Dedifferentiated amniotic fluid mesenchymal stem cell (primary cell): ENCODE results near the gene DCAF8L2.
"Not testable (repeated sequence)": the region's sequence is repeated elsewhere in the genome, so short reads cannot be mapped to it uniquely, and the experiment has no call there.

Experiments
- DNase-seq: peaks from one replicate; pipeline ENCODE4 v3.0.0-alpha.2; 2016; ENCODE audit errors: extremely low spot score

Gene DCAF8L2

GRCh38 chrX:27679281-27679680 lies 89.1 kb downstream of the DCAF8L2 start:
- no peak for DNase-seq

GRCh38 chrX:27680726-27681125 lies 90.6 kb downstream of the DCAF8L2 start:
- DNase-seq = no peak

GRCh38 chrX:27683566-27684208 lies 93.5 kb downstream of the DCAF8L2 start:
- not testable (repeated sequence) for DNase-seq

GRCh38 chrX:27694667-27695066 lies 104.5 kb downstream of the DCAF8L2 start:
- DNase-seq = no peak

GRCh38 chrX:27706526-27706925 lies 116.4 kb downstream of the DCAF8L2 start:
- no peak for DNase-seq

GRCh38 chrX:27715610-27716009 lies 125.5 kb downstream of the DCAF8L2 start:
- DNase-seq = no peak

GRCh38 chrX:27728291-27728690 lies 138.1 kb downstream of the DCAF8L2 start:
- no peak for DNase-seq

GRCh38 chrX:27731962-27732361 lies 141.8 kb downstream of the DCAF8L2 start:
- DNase-seq = no peak

- DNase-seq = no peak
These were observed 145.8 kb downstream of the DCAF8L2 start for GRCh38 chrX:27735914-27736313.

- no peak for DNase-seq
These were observed 150.8 kb downstream of the DCAF8L2 start for GRCh38 chrX:27740933-27741332.

GRCh38 chrX:27743521-27743920 lies 153.4 kb downstream of the DCAF8L2 start:
- not testable (repeated sequence) for DNase-seq

GRCh38 chrX:27746516-27746915 lies 156.4 kb downstream of the DCAF8L2 start:
- DNase-seq = no peak

GRCh38 chrX:27750298-27750697 lies 160.2 kb downstream of the DCAF8L2 start:
- DNase-seq = not testable (repeated sequence)

- DNase-seq = no peak
These were observed 161.8 kb downstream of the DCAF8L2 start for GRCh38 chrX:27751976-27752375.

GRCh38 chrX:27765718-27766117 lies 175.6 kb downstream of the DCAF8L2 start:
- DNase-seq = no peak

- DNase-seq = no peak
These were observed 177.2 kb downstream of the DCAF8L2 start for GRCh38 chrX:27767387-27767786.

- no peak for DNase-seq
These were observed 185.8 kb downstream of the DCAF8L2 start for GRCh38 chrX:27775984-27776383.

GRCh38 chrX:27796640-27797257 lies 206.6 kb downstream of the DCAF8L2 start:
- no peak for DNase-seq

- DNase-seq = no peak
These were observed 207.4 kb downstream of the DCAF8L2 start for GRCh38 chrX:27797575-27797974.
